Hepatocyte (in vitro differentiated cells): ENCODE results near the gene KIAA1217. TPM values are rescaled to one million over a fixed set of nuclear protein-coding genes. Genes with fewer than 3 reads are reported as not detected.

ENCODE experiments used
- DNase-seq: peaks from one replicate; pipeline ENCODE4 v3.0.0-alpha.2; 2016; ENCODE audit warnings: low spot score
- H2AFZ ChIP-seq: fragments of 200-600 bp; sonication (generic); 2 replicates; pipeline ENCODE4 v1.6.0; 2016; ENCODE audit warnings: antibody characterized with exemption, mild to moderate bottlenecking
- H3K27ac ChIP-seq: fragments of 200-600 bp; sonication (generic); 2 replicates; pipeline ENCODE4 v1.5.1; 2016; ENCODE audit warnings: mild to moderate bottlenecking
- H3K27me3 ChIP-seq: fragments of 200-600 bp; sonication (generic); 2 replicates; pipeline ENCODE4 v1.6.1; 2016
- H3K36me3 ChIP-seq: fragments of 200-600 bp; sonication (generic); replicated peaks from 2 replicates; pipeline ENCODE4 v1.5.1; 2016; ENCODE audit warnings: low read depth; ENCODE audit not compliant: insufficient read depth
- H3K4me1 ChIP-seq: fragments of 200-600 bp; sonication (generic); 2 replicates; pipeline ENCODE4 v1.5.1; 2016; ENCODE audit warnings: mild to moderate bottlenecking, moderate library complexity; ENCODE audit not compliant: insufficient read depth
- H3K4me2 ChIP-seq: fragments of 200-600 bp; sonication (generic); 2 replicates; pipeline ENCODE4 v1.6.0; 2016
- H3K4me3 ChIP-seq: fragments of 200-600 bp; sonication (generic); 2 replicates; pipeline ENCODE4 v1.5.1; 2016; ENCODE audit warnings: mild to moderate bottlenecking
- H3K79me2 ChIP-seq: fragments of 200-600 bp; sonication (generic); 2 replicates; pipeline ENCODE4 v1.6.0; 2017; ENCODE audit warnings: mild to moderate bottlenecking
- H3K9me2 ChIP-seq: fragments of 200-600 bp; sonication (generic); replicated peaks from 2 replicates; pipeline ENCODE4 v1.6.0; 2017; ENCODE audit warnings: mild to moderate bottlenecking; ENCODE audit not compliant: insufficient read depth
- H3K9me3 ChIP-seq: fragments of 200-600 bp; sonication (generic); 2 replicates; pipeline ENCODE4 v1.5.1; 2016; ENCODE audit warnings: low read depth, mild to moderate bottlenecking
- H4K20me1 ChIP-seq: fragments of 200-600 bp; sonication (generic); 2 replicates; pipeline ENCODE4 v1.6.0; 2016; ENCODE audit warnings: mild to moderate bottlenecking; ENCODE audit not compliant: insufficient read depth, poor library complexity, severe bottlenecking
- EZH2 ChIP-seq: fragments of 200-600 bp; sonication (generic); IDR thresholded peaks from 2 replicates; pipeline ENCODE4 v1.6.1; 2016; ENCODE audit warnings: antibody characterized with exemption, mild to moderate bottlenecking, borderline replicate concordance
- EZH2phosphoT487 ChIP-seq: fragments of 200-600 bp; sonication (generic); IDR thresholded peaks from one replicate; pipeline ENCODE4 v1.6.1; 2018; ENCODE audit warnings: antibody characterized with exemption, mild to moderate bottlenecking, low read depth, moderate library complexity; ENCODE audit not compliant: unreplicated experiment, severe bottlenecking
- WGBS: methylation state at CpG from one replicate; pipeline ENCODE4 v1.1.6; 2016; ENCODE audit warnings: low lambda C conversion rate; ENCODE audit errors: missing lambda C conversion rate; 5-methylcytosine and 5-hydroxymethylcytosine counted together
- polyA plus RNA-seq: library from polyadenylated mRNA; unstranded; fragments of >200 nt; fragmentation: Nextera tagmentation; extraction: Ambion mirVana; gene quantifications from 2 replicates; pipeline ENCODE4 v1.2.1, GENCODE V29; 2016
- total RNA-seq: library from RNA; depleted of rRNA; stranded (reverse); fragments of >200 nt; gene quantifications from 2 replicates; pipeline ENCODE4 v1.2.3, GENCODE V29; 2014
- TF ChIP-seq, protein P1 (sequence below): fragments of 200-600 bp; sonication (generic); IDR thresholded peaks from 2 replicates; pipeline ENCODE4 v1.5.1; 2016; ENCODE audit warnings: antibody characterized with exemption, mild to moderate bottlenecking; ENCODE audit not compliant: poor library complexity

The KIAA1217 gene
- total and polyA plus RNA-seq, 2 experiments from 2014 or later: 31.6 to 33.2 TPM

DNA sequence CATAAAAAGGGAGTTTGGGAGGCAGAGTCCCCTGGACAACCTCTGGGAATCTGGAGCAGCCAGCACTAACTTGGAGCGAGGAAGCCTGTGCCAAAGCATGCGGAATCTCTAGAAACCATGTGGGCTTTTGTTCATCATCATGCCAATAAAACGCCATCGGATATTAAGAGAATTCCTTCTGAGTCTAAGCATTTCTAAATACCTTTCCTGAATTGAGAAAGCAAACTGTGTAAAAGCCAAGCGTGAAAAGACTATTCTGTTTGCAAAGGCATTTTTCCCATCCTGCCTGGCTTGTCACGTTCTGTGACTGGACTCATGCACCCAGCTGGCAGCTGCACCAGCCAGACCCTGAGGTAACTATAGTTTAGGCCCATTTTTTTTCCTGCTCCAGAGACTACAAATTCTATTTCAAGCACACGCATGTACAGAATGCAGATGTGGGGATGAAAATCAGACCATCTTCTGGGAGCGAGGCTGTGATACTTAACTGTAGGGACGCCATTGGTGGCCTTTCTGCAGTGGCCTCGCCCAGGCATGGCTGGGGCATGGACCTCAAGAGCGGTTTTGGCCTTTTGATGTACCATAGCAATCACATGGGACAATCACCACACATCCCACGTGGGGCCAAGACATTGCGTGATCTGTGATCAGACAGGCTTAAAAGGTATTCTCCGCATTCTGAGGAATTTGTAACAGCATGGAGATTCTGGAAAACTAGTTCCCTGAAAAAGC is 218.9 kb downstream of the KIAA1217 start:
- Histone ChIP-seq H3K4me3 (no peak overlapping the region), H3K4me1 (no peaks in the 10 kb centered on the region), H3K27me3 (no peaks in the 10 kb centered on the region), H3K9me2 (no peaks in the 10 kb centered on the region), H4K20me1 (no peaks in the 10 kb centered on the region), H3K27ac (no peak overlapping the region), H3K4me2 (no peak overlapping the region), H3K9me3 (no peaks in the 10 kb centered on the region), H3K36me3 (no peaks in the 10 kb centered on the region), H3K79me2 (peaks cover 5% of the 10 kb centered on the region), H2AFZ (no peak overlapping the region)
- TF ChIP-seq, protein P1, sequence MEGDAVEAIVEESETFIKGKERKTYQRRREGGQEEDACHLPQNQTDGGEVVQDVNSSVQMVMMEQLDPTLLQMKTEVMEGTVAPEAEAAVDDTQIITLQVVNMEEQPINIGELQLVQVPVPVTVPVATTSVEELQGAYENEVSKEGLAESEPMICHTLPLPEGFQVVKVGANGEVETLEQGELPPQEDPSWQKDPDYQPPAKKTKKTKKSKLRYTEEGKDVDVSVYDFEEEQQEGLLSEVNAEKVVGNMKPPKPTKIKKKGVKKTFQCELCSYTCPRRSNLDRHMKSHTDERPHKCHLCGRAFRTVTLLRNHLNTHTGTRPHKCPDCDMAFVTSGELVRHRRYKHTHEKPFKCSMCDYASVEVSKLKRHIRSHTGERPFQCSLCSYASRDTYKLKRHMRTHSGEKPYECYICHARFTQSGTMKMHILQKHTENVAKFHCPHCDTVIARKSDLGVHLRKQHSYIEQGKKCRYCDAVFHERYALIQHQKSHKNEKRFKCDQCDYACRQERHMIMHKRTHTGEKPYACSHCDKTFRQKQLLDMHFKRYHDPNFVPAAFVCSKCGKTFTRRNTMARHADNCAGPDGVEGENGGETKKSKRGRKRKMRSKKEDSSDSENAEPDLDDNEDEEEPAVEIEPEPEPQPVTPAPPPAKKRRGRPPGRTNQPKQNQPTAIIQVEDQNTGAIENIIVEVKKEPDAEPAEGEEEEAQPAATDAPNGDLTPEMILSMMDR: no peak
- TF ChIP-seq EZH2 (no peak), EZH2phosphoT487 (no peak)
- DNase-seq: no peak
- 98% methylated on average over 14 of the region's 14 CpGs for WGBS

DNA sequence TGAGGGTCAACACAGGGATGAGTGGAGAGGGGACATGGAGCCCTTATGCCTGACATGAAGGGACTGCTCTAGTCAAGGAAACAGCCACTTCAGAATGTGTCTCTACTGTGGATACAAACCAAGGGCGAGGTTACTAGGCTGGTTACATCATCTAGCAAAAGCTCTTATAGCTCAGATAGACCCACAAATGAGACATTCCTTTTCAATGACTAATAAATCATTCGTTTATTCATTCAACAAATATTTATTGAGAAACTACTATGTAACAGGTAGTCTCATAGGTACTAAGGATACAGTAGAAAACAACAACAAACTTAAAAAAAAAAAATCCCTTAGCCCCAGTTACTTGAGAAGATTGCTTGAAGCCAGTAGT is 219.5 kb downstream of the KIAA1217 start:
- TF ChIP-seq, protein P1: no peak
- TF ChIP-seq EZH2 (no peak), EZH2phosphoT487 (no peak)
- H2AFZ ChIP-seq: no peak overlapping the region
- H3K27me3 ChIP-seq: no peaks in the 10 kb centered on the region
- H3K79me2 ChIP-seq: peaks cover 5% of the 10 kb centered on the region
- WGBS: 74% methylated on average over 2 of the region's 2 CpGs
- no peak overlapping the region for H3K4me3 ChIP-seq
- H3K9me2 ChIP-seq: no peaks in the 10 kb centered on the region
- H3K4me2 ChIP-seq: no peak overlapping the region
- H3K36me3 ChIP-seq: no peaks in the 10 kb centered on the region
- H3K27ac ChIP-seq: no peak overlapping the region
- no peaks in the 10 kb centered on the region for H4K20me1 ChIP-seq
- no peaks in the 10 kb centered on the region for H3K9me3 ChIP-seq
- no peak for DNase-seq
- H3K4me1 ChIP-seq: no peaks in the 10 kb centered on the region

DNA sequence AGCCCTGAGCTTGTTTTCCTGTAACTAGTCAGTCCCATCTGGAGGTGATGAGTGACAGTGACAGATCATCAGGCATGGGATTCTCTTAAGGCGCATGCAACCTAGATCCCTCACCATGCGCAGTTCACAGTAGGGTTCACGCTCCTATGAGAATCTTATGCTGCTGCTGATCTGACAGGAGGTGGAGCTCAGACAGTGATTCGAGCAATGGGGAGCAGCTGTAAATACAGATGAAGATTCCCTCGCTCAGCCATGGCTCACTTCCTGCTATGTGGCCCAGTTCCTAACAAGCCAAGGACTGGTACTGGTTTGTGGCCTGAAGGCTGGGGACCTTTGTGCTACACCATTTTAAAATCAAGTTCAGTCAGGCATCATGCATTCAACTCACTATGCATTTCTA is 221.7 kb downstream of the KIAA1217 start:
- Histone ChIP-seq H3K27ac (no peak overlapping the region), H3K27me3 (no peaks in the 10 kb centered on the region), H4K20me1 (no peaks in the 10 kb centered on the region), H3K4me2 (no peak overlapping the region), H3K9me3 (no peaks in the 10 kb centered on the region), H3K4me1 (no peaks in the 10 kb centered on the region), H3K36me3 (no peaks in the 10 kb centered on the region), H3K9me2 (no peaks in the 10 kb centered on the region), H2AFZ (no peak overlapping the region), H3K4me3 (no peak overlapping the region), H3K79me2 (no peaks in the 10 kb centered on the region)
- WGBS: 96% methylated on average over 5 of the region's 5 CpGs
- no peak for DNase-seq
- TF ChIP-seq, protein P1: no peak
- no peak for TF ChIP-seq EZH2phosphoT487
- no peak for TF ChIP-seq EZH2
